Suprapubic skin (tissue), 4 donors: ENCODE measurements around the gene TFF1. TPM values are rescaled to one million over a fixed set of nuclear protein-coding genes. Genes with fewer than 3 reads are reported as not detected.

ENCODE experiments used
- DNase-seq, 2 donors: peaks; one replicate each; pipeline ENCODE4 v3.0.0-alpha.2; 2019; ENCODE audit warnings: low spot score in 2 of 2
- H3K27ac ChIP-seq: fragments of 200-600 bp; sonication (generic); one replicate; pipeline ENCODE4 v1.5.1; 2019
- H3K27me3 ChIP-seq: fragments of 200-600 bp; sonication (generic); one replicate; pipeline ENCODE4 v1.5.1; 2019
- H3K36me3 ChIP-seq: fragments of 200-600 bp; sonication (generic); one replicate; pipeline ENCODE4 v1.5.1; 2019
- H3K4me1 ChIP-seq: fragments of 200-600 bp; sonication (generic); one replicate; pipeline ENCODE4 v1.5.1; 2019
- H3K4me3 ChIP-seq: fragments of 200-600 bp; sonication (generic); one replicate; pipeline ENCODE4 v1.5.1; 2019; ENCODE audit warnings: mild to moderate bottlenecking
- H3K9me3 ChIP-seq: fragments of 200-600 bp; sonication (generic); one replicate; pipeline ENCODE4 v1.5.1; 2019
- CTCF ChIP-seq, 2 donors: fragments of 200-600 bp in 1 of 2; fragments of 450-650 bp in 1 of 2; sonication (generic) in 1 of 2; IDR thresholded peaks; one replicate each; pipeline ENCODE4 v1.5.1; 2016 to 2019; ENCODE audit warnings: antibody characterized with exemption in 2 of 2, mild to moderate bottlenecking in 1 of 2, moderate library complexity in 1 of 2
- EP300 ChIP-seq: sonication (generic); formaldehyde crosslinking; IDR thresholded peaks from one replicate; pipeline ENCODE4 v1.6.1; 2017; ENCODE audit warnings: antibody characterized with exemption
- POLR2A ChIP-seq, 2 donors: fragments of 450-650 bp; IDR thresholded peaks; one replicate each; pipeline ENCODE4 v1.6.1; 2017; ENCODE audit warnings: antibody characterized with exemption in 2 of 2, mild to moderate bottlenecking in 2 of 2, moderate library complexity in 2 of 2
- POLR2AphosphoS5 ChIP-seq, 3 donors: sonication (generic); formaldehyde crosslinking; IDR thresholded peaks; one replicate each; pipeline ENCODE4 v1.6.1; 2017; ENCODE audit warnings: antibody characterized with exemption in 3 of 3
- WGBS: methylation state at CpG from one replicate; pipeline ENCODE4 v1.1.5; 2018; 5-methylcytosine and 5-hydroxymethylcytosine counted together
- total RNA-seq, 4 donors: library from RNA; depleted of rRNA; stranded (reverse); fragments of >200 nt; gene quantifications; one replicate each; pipeline ENCODE4 v1.1.0, GENCODE V29; 2016

The TFF1 gene
- total RNA-seq, 4 donors from 2014 or later = not detected

- DNase-seq = no peak
- 80% methylated on average over 3 of the region's 3 CpGs for WGBS
- Histone ChIP-seq H3K4me1 (no peaks in the 10 kb centered on the region), H3K27me3 (peaks cover 41% of the 10 kb centered on the region), H3K4me3 (no peak overlapping the region), H3K9me3 (no peaks in the 10 kb centered on the region), H3K27ac (no peak overlapping the region), H3K36me3 (no peaks in the 10 kb centered on the region)
- TF ChIP-seq EP300 (no peak), CTCF (IDR thresholded peaks at IDR 0.05) (no peak), POLR2AphosphoS5 (IDR thresholded peaks at IDR 0.05) (no peak), POLR2A (IDR thresholded peaks at IDR 0.05) (no peak)
Measured at GRCh38 chr21:42375966-42376337, 9.6 kb upstream of the TFF1 start.

DNA sequence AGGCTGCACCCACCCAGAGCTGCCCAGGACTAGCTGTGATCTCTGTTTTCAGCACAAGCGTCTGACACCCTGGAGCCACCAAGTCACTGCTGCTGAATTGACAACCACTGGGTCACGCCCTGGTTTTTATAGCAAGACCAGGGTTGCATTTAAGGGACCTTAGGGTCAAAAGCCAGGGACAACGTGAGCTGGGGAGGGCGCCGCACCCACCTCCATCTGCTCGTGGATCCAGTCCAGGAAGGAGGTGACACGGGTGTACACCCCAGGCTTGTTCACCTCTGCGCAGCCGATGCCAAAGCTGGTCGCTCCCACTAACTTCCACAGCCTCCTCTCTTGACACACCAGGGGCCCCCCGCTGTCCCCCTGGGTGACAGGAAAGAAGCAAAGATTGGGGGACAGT is 9.2 kb upstream of the TFF1 start:
- no peak for DNase-seq
- TF ChIP-seq POLR2AphosphoS5 (IDR thresholded peaks at IDR 0.05) = no peak
- TF ChIP-seq POLR2A (IDR thresholded peaks at IDR 0.05) = no peak
- TF ChIP-seq CTCF (IDR thresholded peaks at IDR 0.05) = no peak
- no peak for TF ChIP-seq EP300
- H3K36me3 ChIP-seq = no peaks in the 10 kb centered on the region
- H3K4me1 ChIP-seq = no peaks in the 10 kb centered on the region
- WGBS = 56% methylated on average over 2 of the region's 11 CpGs
- no peaks in the 10 kb centered on the region for H3K9me3 ChIP-seq
- no peak overlapping the region for H3K27ac ChIP-seq
- no peak overlapping the region for H3K4me3 ChIP-seq
- H3K27me3 ChIP-seq = peaks cover 45% of the 10 kb centered on the region

DNA sequence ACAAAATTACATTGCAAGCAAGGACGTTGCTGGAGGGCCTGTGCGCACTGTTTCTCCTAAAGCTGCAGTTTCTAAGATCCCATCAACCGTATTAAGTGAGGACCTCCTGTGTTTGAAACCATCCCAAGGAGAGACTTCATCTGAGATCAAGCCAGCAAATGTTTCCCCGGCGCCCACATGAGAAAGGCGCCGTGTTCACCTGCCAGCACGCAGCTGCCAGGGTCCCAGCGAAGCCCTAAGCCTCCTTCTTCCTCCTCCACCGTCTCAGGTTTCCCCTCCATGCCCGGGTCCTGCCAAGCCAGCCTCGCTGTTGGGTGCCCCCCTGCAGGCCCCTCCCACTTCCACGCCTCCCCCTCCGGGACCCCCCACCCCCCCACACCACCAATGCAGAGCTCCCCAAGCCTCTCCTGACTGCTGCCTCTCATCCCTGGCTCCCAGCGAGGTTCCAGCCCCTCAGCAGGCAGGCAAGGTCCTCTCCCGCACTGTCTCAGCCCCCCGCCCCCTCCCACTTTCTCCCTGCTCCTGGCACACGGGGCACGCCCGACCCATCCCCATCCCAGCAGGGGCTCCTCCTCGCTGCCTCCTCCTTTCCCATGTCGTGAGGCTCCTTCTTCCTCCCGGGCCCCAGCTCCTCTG is 8.6 kb upstream of the TFF1 start:
- WGBS = 27% methylated on average over 23 of the region's 23 CpGs
- H3K4me3 ChIP-seq = no peak overlapping the region
- H3K36me3 ChIP-seq = no peaks in the 10 kb centered on the region
- no peak overlapping the region for H3K27ac ChIP-seq
- no peak for DNase-seq
- H3K4me1 ChIP-seq = no peaks in the 10 kb centered on the region
- H3K9me3 ChIP-seq = no peaks in the 10 kb centered on the region
- H3K27me3 ChIP-seq = peaks cover 48% of the 10 kb centered on the region
- TF ChIP-seq CTCF (IDR thresholded peaks at IDR 0.05) (no peak), POLR2A (IDR thresholded peaks at IDR 0.05) (no peak), EP300 (no peak), POLR2AphosphoS5 (IDR thresholded peaks at IDR 0.05) (no peak)

DNA sequence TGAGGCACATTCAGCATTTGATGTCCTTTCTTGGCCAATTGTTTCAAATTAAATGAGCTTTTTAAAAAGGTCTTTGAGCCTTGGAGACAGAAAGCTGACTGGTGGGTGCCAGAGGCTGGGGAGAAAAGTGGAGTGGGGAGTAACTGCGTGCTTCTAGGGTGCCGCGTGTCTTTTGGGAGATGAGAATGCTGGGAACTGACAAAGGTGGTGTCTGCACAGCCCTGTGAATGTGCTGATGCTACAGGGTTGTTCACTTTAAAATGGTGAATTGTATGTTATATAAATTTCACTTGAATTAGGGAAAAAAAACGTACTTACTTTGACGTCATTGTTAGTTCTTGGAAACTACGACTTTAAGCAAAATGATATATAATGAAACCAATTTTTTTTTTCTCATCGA is 8.1 kb upstream of the TFF1 start:
- no peaks in the 10 kb centered on the region for H3K4me1 ChIP-seq
- TF ChIP-seq POLR2A (IDR thresholded peaks at IDR 0.05) = no peak
- no peak for TF ChIP-seq POLR2AphosphoS5 (IDR thresholded peaks at IDR 0.05)
- TF ChIP-seq EP300 = no peak
- no peak for TF ChIP-seq CTCF (IDR thresholded peaks at IDR 0.05)
- H3K4me3 ChIP-seq = no peak overlapping the region
- H3K9me3 ChIP-seq = no peaks in the 10 kb centered on the region
- no peaks in the 10 kb centered on the region for H3K36me3 ChIP-seq
- H3K27me3 ChIP-seq = peaks cover 51% of the 10 kb centered on the region
- H3K27ac ChIP-seq = no peak overlapping the region
- DNase-seq = no peak
- 63% methylated on average over 7 of the region's 7 CpGs for WGBS

GRCh38 chr21:42373908-42374455 is 7.6 kb upstream of the TFF1 start:
- H3K4me3 ChIP-seq = no peak overlapping the region
- H3K9me3 ChIP-seq = no peaks in the 10 kb centered on the region
- peaks cover 54% of the 10 kb centered on the region for H3K27me3 ChIP-seq
- no peak for DNase-seq
- no peaks in the 10 kb centered on the region for H3K4me1 ChIP-seq
- H3K36me3 ChIP-seq = no peaks in the 10 kb centered on the region
- WGBS = 69% methylated on average over 16 of the region's 16 CpGs
- no peak overlapping the region for H3K27ac ChIP-seq
- no peak for TF ChIP-seq CTCF (IDR thresholded peaks at IDR 0.05)
- no peak for TF ChIP-seq POLR2A (IDR thresholded peaks at IDR 0.05)
- no peak for TF ChIP-seq POLR2AphosphoS5 (IDR thresholded peaks at IDR 0.05)
- TF ChIP-seq EP300 = no peak
